LoVo (cell line): ENCODE data around the gene RNASE4.
A peak's percentile ranks its signal among the peaks of the same experiment; 100 is the strongest.

Experiments
- DNase-seq: peaks from one replicate; pipeline ENCODE4 v3.0.0-alpha.2; 2016; ENCODE audit warnings: low spot score

RNASE4 gene

DNA sequence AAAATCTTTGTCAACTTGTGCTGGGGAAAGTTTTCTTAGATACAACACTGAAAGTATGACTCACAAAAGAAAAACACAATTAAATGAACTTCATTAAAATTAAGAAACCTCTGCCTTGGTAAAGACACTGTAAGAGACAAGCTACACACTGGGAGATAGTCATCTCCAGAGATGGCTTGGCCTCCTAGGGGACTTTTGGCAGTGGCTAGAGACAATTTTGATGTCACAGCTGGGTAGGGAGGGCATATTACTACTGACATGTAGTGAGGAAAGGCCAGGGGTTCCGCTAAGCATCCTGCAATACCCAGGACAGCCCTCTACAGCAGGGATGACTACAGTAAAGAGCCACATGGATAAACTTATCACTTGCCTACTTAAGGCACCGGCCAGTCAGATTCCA is 8.7 kb upstream of the RNASE4 start:
- DNase-seq, result no peak

DNA sequence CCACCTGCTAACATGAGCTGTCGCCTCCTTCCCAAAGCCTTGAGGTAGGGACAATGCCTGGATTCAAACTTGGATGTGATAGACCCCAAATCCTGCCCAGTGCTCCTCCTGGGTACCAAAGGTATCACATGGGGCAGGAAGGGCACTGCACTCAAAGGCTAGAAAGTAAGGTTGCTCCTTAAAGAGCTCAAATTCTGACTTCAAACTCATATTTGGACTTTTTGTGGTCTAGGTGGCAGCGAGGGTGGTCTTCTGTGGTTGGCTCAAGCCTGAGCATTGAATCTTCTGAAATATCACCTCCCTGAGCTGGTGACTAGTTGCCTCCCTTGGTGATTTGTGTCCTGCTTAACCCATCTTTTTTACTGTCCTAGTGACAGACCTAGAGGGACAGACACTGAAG is 8.3 kb upstream of the RNASE4 start:
- no peak for DNase-seq

DNA sequence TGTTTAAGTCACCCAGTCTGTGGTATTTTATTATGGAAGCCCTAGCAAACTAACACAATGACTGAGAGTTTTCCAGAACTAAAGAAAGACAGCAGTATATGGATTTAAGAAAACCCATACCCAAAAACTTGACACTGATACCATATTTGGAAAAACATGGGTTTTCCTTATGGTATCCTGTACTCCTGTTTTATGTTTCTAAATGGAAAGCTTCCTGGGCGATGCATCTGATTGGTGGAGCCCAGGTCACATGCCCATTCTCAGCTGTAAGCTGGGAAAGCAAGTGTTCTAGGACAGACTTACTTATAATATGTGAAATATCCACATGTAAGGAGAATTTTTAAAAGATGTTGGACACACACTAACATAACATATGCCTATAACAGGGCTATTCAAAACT is 4.5 kb upstream of the RNASE4 start:
- peak; percentile 59 for DNase-seq

- no peak for DNase-seq
Measured at GRCh38 chr14:20680363-20680762, 4.0 kb upstream of the RNASE4 start.

DNA sequence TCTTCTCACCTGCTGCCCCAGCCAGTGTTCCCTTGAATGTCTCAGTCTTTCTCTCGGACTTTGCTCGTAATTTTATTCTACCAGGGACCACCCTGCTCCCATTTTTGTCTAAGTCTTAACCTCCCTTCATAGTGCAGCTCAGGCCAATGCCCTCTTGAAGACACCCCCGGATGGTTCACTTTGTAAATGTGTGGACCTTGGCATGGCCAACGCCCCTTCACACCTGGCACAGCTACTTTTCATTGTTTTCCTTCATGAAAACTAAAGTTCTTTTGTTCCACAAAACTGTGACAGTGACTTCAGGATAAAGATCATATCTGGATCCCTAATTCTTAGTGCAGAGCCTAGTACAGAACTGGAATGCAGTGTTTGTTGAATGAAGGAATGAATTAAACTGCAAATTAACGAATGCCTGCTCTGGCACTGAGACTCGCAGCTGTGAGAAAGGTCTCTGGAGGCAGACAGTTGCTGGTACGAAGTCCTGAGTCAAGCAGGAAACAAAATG is 3.5 kb upstream of the RNASE4 start:
- DNase-seq, result no peak

- peak; percentile 86 for DNase-seq
Measured at GRCh38 chr14:20681348-20682126, 2.8 kb upstream of the RNASE4 start.

DNA sequence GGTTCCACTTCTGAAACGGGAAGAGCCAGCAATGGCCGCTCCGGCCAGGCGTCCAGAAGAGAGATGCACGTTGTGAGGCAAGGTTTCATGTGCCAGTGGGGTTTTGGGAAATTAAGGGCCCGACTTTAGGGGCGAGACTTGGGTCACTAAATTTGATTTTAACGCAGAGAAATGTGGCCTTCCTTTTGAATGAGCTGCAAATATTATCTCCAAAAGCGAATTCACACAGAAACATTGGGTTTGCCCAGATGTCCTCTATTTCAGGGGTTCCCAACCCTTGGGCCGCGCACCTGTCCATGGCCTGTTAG is 2.3 kb upstream of the RNASE4 start:
- no peak for DNase-seq

DNA sequence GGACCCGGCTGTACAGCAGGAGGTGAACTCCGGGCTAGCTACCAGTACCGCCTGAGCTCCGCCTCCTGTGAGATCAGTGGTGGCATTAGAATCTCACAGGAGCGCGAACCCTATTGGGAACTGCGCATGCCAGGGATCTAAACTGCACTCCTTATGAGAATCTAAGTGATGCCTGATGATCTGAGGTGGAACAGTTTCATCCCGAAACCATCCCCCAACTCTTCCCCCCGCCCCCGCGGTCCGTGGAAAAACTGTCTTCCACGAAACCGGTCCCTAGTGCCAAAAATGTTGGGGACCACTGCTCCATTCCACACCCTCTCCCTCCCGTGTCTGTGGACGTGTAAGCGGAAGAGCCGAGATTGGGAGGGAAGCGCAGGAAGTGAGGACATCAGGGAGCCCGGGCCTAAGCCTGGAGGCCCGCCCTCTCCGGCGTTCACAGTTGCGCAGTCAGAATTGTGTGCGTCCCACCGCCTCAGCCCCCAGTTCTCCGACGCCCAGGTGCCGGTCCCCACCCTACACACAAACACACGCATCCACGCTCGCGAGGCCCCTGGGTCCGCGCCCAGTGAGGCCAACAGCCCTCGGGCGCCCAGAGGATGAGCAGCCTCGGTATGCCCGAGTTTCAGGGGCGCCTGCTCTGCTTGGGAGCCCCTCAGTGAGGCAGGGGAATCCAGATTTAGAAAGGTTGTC is 1.8 kb upstream of the RNASE4 start:
- DNase-seq, result peak; percentile 92

- peak; percentile 88 for DNase-seq
Measured at GRCh38 chr14:20683125-20683890, 1.1 kb upstream of the RNASE4 start.

DNA sequence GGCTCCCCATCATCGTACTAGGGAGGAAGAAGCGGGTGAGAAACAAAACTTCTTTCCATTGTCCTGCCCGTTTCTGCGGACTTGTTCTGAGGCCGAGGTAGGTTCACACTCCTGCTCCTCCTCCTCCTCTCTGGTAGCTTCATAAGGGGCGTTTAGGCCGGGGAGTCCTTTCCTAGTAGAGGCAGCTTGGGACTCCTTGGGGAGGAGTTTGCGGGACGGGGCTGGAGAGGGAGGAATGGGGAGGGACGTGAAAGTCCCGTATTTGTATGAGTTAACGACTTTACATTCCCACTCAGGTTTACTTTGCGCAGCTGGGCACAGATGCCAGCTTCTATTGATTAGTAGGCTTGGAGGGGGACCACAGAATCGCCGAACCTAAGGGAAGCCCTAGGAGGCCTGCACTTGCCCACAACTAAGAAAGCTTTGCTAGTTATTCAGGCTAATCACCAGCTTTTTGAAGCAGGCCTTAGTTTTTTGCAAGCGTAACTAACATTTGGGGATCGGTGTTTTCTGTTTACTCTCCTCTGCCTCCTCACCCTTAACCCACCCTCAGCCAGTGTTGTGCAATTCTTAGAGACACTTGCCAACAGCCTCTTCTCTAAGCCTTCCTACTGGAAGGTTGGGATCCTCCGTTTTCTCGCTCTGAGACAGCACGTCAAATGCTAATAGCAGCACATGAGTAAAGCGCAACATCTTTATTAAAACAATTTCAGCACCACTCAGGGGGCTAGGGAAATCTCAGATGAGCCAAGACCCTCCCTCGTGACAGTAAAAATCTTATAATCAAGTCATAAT is 499 bp downstream of the RNASE4 start:
- peak; percentile 38 for DNase-seq

DNA sequence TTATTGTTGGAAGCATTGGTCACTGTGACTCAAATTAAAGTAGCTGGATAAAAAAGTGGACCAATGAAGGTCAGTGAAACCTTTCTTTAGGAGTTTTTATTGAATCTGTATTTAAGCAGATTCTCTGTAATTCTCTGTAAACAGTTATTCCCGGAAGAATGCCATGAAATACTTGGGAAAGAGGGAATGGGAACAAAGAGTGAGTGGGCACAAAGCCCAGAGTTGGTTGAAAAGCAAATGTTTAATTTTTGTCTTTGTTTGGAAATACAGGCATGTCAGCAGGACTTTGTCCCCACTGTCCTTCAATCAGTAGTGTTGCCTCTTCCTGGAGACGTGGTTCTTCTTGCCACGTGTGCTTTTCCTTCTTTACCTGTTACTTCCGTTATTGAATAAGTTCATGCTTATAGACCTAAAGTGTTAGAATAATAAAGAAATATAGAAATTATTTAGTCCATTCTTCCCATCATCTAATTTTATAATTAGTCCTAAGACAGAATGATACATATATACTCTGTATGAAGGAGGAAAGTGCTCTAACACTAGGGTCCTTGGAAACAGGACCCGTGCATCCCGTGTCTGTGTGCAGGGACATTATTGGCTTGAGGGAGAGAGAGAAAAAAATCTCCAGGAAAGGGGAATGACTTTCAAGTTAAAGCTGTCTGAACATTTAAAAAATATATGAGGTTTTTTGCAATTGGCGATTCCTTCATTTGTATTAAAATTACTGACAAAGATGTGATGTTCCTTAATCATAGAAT is 2.2 kb downstream of the RNASE4 start:
- DNase-seq, result peak; percentile 41

DNA sequence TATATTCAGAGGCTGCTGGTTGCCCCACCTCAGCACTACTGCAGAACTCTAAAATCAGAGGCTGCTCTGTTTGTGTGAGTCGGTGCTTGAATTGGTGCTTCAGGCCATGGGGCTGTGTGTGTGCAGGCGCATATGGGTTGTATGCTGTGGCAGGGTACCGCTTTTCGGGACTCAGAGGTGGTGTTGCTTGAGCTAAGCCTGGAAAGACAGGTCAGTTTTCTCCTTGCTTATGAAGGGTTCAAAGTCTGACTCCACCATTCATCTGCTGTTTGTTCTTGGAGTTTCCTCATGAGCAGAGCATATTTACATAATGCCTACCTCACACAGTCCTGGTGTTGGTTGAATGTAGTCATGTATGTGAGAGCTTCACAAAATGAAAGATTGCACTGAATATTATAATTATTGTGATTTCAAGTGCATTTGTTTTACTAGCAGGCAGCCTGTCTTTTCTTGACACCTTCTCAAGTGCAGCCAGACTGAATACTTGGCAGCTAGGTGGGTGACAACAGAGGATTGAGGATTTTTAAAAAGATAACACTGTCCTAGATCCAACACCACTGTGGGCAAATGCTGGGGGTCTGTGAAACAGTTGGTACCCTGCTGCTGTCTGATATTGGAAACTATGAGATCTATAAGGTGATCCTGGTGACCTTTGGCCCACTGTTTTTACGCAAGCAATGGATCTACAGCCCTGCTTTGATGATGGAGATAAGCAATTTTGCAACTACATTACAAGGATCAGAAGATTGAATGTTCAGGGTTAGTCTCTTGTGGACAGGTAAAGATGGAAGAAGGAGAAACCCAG is 3.2 kb downstream of the RNASE4 start:
- DNase-seq, result peak; percentile 56

DNA sequence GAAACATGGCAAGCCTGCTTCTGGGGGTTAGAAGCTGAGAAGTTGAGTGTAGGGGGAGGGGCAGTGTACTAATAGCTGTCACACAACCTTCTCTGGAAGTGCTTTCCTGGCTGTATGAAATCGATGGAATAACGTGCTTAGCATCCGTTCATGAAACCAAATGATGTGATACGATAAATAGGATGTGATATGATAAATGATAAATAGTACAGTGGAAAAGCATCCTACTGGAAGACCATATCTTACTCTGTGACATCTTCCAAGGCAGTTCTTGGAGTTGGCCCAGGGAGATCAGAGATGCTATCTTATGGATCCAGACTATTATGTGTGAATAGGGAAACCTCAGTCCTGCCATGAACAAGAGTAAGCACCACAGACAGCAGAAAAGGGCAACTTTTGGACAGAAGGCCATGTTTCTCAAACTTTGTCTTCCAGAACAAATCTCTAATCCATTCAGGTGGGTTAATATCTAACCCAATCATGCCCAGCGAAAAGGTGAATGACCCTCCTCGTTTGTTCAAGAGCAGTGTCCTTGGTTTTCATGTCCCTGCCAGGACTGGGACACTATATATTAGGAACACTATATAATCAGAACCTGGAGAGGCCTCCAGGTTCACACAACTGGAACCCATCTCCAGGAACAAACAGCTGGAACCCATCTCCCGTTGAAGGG is 3.9 kb downstream of the RNASE4 start, which contains the start of gene ANG:
Gene ANG, plus strand, starts transcription at position 598 of the 673 bp plus-strand sequence. CDS start 4,801 bp downstream, outside the sequence.
- no peak for DNase-seq

DNA sequence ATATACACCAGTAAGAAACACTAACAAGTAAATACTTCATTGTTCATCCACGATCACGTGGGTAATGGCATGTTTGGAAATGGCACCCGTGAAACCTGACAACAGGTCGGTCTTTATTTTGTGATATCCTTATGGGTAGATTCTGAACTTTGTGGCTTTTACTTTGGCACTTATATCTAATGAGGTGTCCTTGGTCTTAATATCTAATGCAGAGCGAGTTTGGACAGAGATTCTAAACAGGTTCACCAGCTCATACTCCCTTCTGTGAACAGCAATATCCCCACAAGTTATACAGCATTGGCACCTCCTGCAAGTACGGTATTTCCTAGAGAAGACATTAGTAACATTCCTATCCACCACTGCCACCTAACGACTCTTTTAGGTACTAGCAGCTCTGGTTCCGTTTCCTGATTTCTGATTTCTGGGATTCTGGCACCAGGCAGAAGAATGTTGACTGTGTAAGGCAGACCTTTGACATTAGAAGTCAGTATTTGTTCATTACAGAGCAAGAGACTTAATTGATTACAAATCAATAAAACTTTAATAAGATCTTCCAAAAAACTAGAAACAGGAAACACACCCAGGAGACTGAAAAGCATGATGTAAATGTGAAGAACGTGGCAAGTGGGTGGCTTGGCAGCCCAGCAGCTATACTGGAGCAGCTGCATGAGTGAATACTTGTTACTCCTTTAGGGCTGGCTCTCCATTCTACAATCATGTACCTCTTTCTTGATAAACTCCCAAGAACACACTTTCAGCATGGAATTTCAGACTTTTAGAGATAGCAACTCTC is 6.7 kb downstream of the RNASE4 start:
- DNase-seq, result peak; percentile 84

- no peak for DNase-seq
Measured at GRCh38 chr14:20692116-20692751, 7.9 kb downstream of the RNASE4 start.

DNA sequence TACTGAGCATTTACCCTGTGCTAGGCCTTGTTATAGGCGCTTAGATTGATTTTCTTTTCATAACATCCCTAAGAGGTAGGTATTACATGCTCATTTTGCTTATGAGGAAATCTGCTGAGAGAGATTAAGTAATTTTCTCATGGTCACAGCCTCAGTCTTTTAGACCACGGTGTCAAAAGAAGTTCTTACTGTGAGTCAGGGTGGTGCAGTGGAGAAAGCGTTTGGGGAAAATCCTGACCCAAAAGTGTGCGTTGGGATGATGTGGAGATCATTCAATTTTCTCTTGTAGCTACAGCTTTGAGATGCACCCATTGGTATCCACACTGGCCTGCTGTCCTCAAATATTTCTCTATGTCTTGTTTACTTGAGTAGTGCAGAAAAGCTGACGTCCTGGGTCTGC is 12.4 kb downstream of the RNASE4 start:
- no peak for DNase-seq

GRCh38 chr14:20697273-20698017 is 13.1 kb downstream of the RNASE4 start:
- DNase-seq, result peak; percentile 59

DNA sequence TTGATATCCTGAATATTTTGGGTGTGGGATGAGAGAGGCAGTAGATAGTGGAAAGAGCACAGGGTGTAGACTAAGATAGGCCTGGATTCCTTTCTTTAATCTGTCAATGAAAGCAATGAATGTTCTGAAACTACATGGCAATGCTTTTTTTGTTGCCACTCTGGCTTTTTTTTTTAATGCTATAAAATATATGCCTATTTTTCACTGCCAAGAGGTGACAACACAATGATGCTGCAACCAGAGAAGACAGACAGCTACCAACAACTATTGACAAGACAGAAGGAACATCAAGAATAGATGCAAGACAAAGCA is 13.6 kb downstream of the RNASE4 start:
- DNase-seq, result no peak
